GM21576 (cell line): ENCODE measurements around the gene SORCS3.

Source experiments
- ATAC-seq: cut with Tn5 transposase; IDR thresholded peaks from one replicate; pipeline ENCODE4 v1.9.1; 2021; ENCODE audit warnings: mild to moderate bottlenecking, moderate library complexity; ENCODE audit not compliant: unreplicated experiment

The SORCS3 gene

GRCh38 chr10:104831272-104831671 is 190.2 kb downstream of the SORCS3 start:
- ATAC-seq: no peak

- no peak for ATAC-seq
Observed at GRCh38 chr10:104834580-104834979, 193.5 kb downstream of the SORCS3 start.

GRCh38 chr10:104835422-104835821 is 194.3 kb downstream of the SORCS3 start:
- no peak for ATAC-seq

- ATAC-seq: no peak
Observed at GRCh38 chr10:104842704-104843103, 201.6 kb downstream of the SORCS3 start.

- ATAC-seq: no peak
Observed at GRCh38 chr10:104844073-104844472, 203.0 kb downstream of the SORCS3 start.

- no peak for ATAC-seq
Observed at GRCh38 chr10:104850023-104850422, 208.9 kb downstream of the SORCS3 start.

- no peak for ATAC-seq
Observed at GRCh38 chr10:104867966-104868598, 227.0 kb downstream of the SORCS3 start.

- ATAC-seq: no peak
Observed at GRCh38 chr10:104872691-104873090, 231.6 kb downstream of the SORCS3 start.

GRCh38 chr10:104873161-104873560 is 232.1 kb downstream of the SORCS3 start:
- no peak for ATAC-seq

- no peak for ATAC-seq
Observed at GRCh38 chr10:104875561-104875960, 234.5 kb downstream of the SORCS3 start.

GRCh38 chr10:104880624-104881398 is 239.7 kb downstream of the SORCS3 start:
- no peak for ATAC-seq

GRCh38 chr10:104881740-104882139 is 240.7 kb downstream of the SORCS3 start:
- ATAC-seq: no peak

GRCh38 chr10:104892879-104893617 is 252.0 kb downstream of the SORCS3 start:
- ATAC-seq: no peak

- no peak for ATAC-seq
Observed at GRCh38 chr10:104893701-104894100, 252.6 kb downstream of the SORCS3 start.

GRCh38 chr10:104894681-104895080 is 253.6 kb downstream of the SORCS3 start:
- ATAC-seq: no peak

GRCh38 chr10:104895541-104895940 is 254.5 kb downstream of the SORCS3 start:
- ATAC-seq: no peak

- no peak for ATAC-seq
Observed at GRCh38 chr10:104895981-104896380, 254.9 kb downstream of the SORCS3 start.

- no peak for ATAC-seq
Observed at GRCh38 chr10:104897696-104898095, 256.6 kb downstream of the SORCS3 start.

- no peak for ATAC-seq
Observed at GRCh38 chr10:104899779-104900178, 258.7 kb downstream of the SORCS3 start.

GRCh38 chr10:104903433-104903832 is 262.3 kb downstream of the SORCS3 start:
- ATAC-seq: no peak

GRCh38 chr10:104904753-104905323 is 263.7 kb downstream of the SORCS3 start:
- ATAC-seq: no peak
